ENCODE measurements around the gene NAA38. TPM values are rescaled to one million over a fixed set of nuclear protein-coding genes. Genes with fewer than 3 reads are reported as not detected.

Gene NAA38
- total RNA-seq, 1 donor from 2014 or later = 64.9 TPM

DNA sequence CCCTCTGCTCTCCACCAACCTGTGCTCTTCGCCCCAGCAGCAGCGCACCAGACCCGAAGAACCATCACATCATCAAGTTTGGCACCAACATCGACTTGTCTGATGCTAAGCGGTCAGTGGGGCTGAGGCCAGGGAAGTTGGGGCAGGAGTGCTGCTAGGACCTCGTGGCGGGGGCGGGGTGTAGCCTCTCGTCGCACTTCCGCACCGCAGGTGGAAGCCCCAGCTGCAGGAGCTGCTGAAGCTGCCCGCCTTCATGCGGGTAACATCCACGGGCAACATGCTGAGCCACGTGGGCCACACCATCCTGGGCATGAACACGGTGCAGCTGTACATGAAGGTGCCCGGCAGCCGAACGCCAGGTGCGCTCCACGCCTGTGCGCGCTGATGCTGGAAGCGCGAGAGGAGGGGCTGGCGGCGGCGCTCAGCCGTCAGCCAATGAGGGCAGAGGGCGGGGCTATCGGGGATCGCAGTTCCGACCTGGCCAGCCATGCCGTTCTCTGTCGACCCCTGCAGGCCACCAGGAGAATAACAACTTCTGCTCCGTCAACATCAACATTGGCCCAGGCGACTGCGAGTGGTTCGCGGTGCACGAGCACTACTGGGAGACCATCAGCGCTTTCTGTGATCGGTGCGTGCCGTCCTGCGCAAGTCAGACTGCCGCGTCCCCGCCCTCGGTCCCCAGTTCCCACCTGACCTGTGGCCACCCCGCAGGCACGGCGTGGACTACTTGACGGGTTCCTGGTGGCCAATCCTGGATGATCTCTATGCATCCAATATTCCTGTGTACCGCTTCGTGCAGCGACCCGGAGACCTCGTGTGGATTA is 5.7 kb downstream of the NAA38 start:
- peak; percentile 94 for DNase-seq (ENCODE audit: extremely low spot score, unreplicated experiment)

GRCh38 chr17:7850701-7851437 is 6.5 kb downstream of the NAA38 start:
- Mint-ChIP-seq H3K4me1 (ENCODE audit: unreplicated experiment) (peaks cover 14% of the 10 kb centered on the region), H3K9me3 (no peaks in the 10 kb centered on the region), H3K27ac (peak overlapping the region; percentile 43), H3K4me3 (no peak overlapping the region), H3K27me3 (no peaks in the 10 kb centered on the region), H3K36me3 (peaks cover 9% of the 10 kb centered on the region)
- no peak for DNase-seq (ENCODE audit: extremely low spot score, unreplicated experiment)
- TF ChIP-seq, protein P1, sequence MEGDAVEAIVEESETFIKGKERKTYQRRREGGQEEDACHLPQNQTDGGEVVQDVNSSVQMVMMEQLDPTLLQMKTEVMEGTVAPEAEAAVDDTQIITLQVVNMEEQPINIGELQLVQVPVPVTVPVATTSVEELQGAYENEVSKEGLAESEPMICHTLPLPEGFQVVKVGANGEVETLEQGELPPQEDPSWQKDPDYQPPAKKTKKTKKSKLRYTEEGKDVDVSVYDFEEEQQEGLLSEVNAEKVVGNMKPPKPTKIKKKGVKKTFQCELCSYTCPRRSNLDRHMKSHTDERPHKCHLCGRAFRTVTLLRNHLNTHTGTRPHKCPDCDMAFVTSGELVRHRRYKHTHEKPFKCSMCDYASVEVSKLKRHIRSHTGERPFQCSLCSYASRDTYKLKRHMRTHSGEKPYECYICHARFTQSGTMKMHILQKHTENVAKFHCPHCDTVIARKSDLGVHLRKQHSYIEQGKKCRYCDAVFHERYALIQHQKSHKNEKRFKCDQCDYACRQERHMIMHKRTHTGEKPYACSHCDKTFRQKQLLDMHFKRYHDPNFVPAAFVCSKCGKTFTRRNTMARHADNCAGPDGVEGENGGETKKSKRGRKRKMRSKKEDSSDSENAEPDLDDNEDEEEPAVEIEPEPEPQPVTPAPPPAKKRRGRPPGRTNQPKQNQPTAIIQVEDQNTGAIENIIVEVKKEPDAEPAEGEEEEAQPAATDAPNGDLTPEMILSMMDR (conservative IDR thresholded peaks at IDR 0.05) = no peak

More for the DNA sequence above, 5.7 kb downstream of the NAA38 start:
- TF ChIP-seq, protein P1 (conservative IDR thresholded peaks at IDR 0.05) = peak; percentile 95
- peaks cover 10% of the 10 kb centered on the region for H3K36me3 Mint-ChIP-seq
- no peaks in the 10 kb centered on the region for H3K9me3 Mint-ChIP-seq
- no peaks in the 10 kb centered on the region for H3K27me3 Mint-ChIP-seq
- no peak overlapping the region for H3K27ac Mint-ChIP-seq
- peaks cover 17% of the 10 kb centered on the region for H3K4me1 Mint-ChIP-seq (ENCODE audit: unreplicated experiment)
- peak overlapping the region; percentile 41 for H3K4me3 Mint-ChIP-seq

- Mint-ChIP-seq H3K27me3 (no peaks in the 10 kb centered on the region), H3K36me3 (peaks cover 5% of the 10 kb centered on the region), H3K4me1 (ENCODE audit: unreplicated experiment) (peaks cover 10% of the 10 kb centered on the region), H3K27ac (no peak overlapping the region), H3K9me3 (no peaks in the 10 kb centered on the region), H3K4me3 (no peak overlapping the region)
- no peak for DNase-seq (ENCODE audit: extremely low spot score, unreplicated experiment)
- TF ChIP-seq, protein P1 (conservative IDR thresholded peaks at IDR 0.05) = no peak
Measured at GRCh38 chr17:7849751-7850504, 7.4 kb downstream of the NAA38 start.

- H3K9me3 Mint-ChIP-seq = no peaks in the 10 kb centered on the region
- no peak overlapping the region for H3K27ac Mint-ChIP-seq
- TF ChIP-seq, protein P1 (conservative IDR thresholded peaks at IDR 0.05) = no peak
- no peaks in the 10 kb centered on the region for H3K27me3 Mint-ChIP-seq
- H3K36me3 Mint-ChIP-seq = peaks cover 5% of the 10 kb centered on the region
- no peak overlapping the region for H3K4me3 Mint-ChIP-seq
- DNase-seq (ENCODE audit: extremely low spot score, unreplicated experiment) = no peak
- H3K4me1 Mint-ChIP-seq (ENCODE audit: unreplicated experiment) = peaks cover 10% of the 10 kb centered on the region
Measured at GRCh38 chr17:7849130-7849750, 8.1 kb downstream of the NAA38 start.

DNA sequence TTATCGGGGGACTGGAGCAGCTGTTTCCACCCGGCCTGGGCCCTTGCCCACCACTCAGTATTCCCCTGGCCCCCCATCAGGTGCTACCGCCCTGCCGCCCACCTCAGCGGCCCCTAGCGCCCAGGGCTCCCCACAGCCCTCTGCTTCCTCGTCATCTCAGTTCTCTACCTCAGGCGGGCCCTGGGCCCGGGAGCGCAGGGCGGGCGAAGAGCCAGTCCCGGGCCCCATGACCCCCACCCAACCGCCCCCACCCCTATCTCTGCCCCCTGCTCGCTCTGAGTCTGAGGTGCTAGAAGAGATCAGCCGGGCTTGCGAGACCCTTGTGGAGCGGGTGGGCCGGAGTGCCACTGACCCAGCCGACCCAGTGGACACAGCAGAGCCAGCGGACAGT is 8.6 kb downstream of the NAA38 start:
- Mint-ChIP-seq H3K9me3 (no peaks in the 10 kb centered on the region), H3K4me1 (ENCODE audit: unreplicated experiment) (peaks cover 6% of the 10 kb centered on the region), H3K27me3 (no peaks in the 10 kb centered on the region), H3K4me3 (no peak overlapping the region), H3K27ac (no peak overlapping the region), H3K36me3 (peaks cover 5% of the 10 kb centered on the region)
- TF ChIP-seq, protein P1 (conservative IDR thresholded peaks at IDR 0.05) = no peak
- no peak for DNase-seq (ENCODE audit: extremely low spot score, unreplicated experiment)
